Vagina (tissue), 2 donors: ENCODE data around the gene EPC1. TPM values are rescaled to one million over a fixed set of nuclear protein-coding genes. Genes with fewer than 3 reads are reported as not detected.
"Not testable (repeated sequence)": the region's sequence is repeated elsewhere in the genome, so short reads cannot be mapped to it uniquely, and the experiment has no call there.

Source experiments
- DNase-seq, 2 donors: peaks; one replicate each; pipeline ENCODE4 v3.0.0-alpha.2; 2017; ENCODE audit errors: extremely low spot score in 2 of 2
- H3K27ac ChIP-seq: fragments of 200-600 bp; sonication (generic); one replicate; pipeline ENCODE4 v1.5.1; 2019
- H3K27me3 ChIP-seq: fragments of 200-600 bp; sonication (generic); one replicate; pipeline ENCODE4 v1.5.1; 2019
- H3K36me3 ChIP-seq, 2 donors: fragments of 200-600 bp; sonication (generic); one replicate each; pipeline ENCODE4 v1.5.1; 2017 to 2019
- H3K4me1 ChIP-seq: fragments of 200-600 bp; sonication (generic); one replicate; pipeline ENCODE4 v1.5.1; 2019
- H3K4me3 ChIP-seq, 2 donors: fragments of 200-600 bp; sonication (generic); 1 replicate in 1 of 2; 2 replicates in 1 of 2; pipeline ENCODE4 v1.5.1; 2016 to 2019
- H3K9me3 ChIP-seq: fragments of 200-600 bp; sonication (generic); one replicate; pipeline ENCODE4 v1.5.1; 2019
- POLR2A ChIP-seq, 2 donors: fragments of 450-650 bp; IDR thresholded peaks; one replicate each; pipeline ENCODE4 v1.6.1; 2017; ENCODE audit warnings: antibody characterized with exemption in 2 of 2, mild to moderate bottlenecking in 2 of 2, moderate library complexity in 2 of 2
- POLR2AphosphoS5 ChIP-seq, 2 donors: sonication (generic); formaldehyde crosslinking; IDR thresholded peaks; one replicate each; pipeline ENCODE4 v1.9.0; 2017; ENCODE audit warnings: antibody characterized with exemption in 2 of 2, mild to moderate bottlenecking in 2 of 2, low read depth in 1 of 2; ENCODE audit not compliant: insufficient read depth in 1 of 2
- intact Hi-C: fragments of 100-400 bp; cut with DNase I; formaldehyde crosslinking; loops from one replicate; pipeline ENCODE4 v1.15.1; 2023
- total RNA-seq: library from RNA; depleted of rRNA; stranded (reverse); fragments of >200 nt; gene quantifications from one replicate; pipeline ENCODE4 v1.2.3, GENCODE V29; 2016
- TF ChIP-seq, protein P1 (sequence below), 3 experiments: fragments of 450-650 bp in 2 of 3; fragments of 200-600 bp in 1 of 3; sonication (generic) in 1 of 3; IDR thresholded peaks; one replicate each; pipeline ENCODE4 v1.5.1; 2017 to 2019; ENCODE audit warnings: antibody characterized with exemption in 3 of 3, mild to moderate bottlenecking in 2 of 3, moderate library complexity in 2 of 3

Gene EPC1
- total RNA-seq, 1 donor from 2014 or later, result 54.5 TPM

DNA sequence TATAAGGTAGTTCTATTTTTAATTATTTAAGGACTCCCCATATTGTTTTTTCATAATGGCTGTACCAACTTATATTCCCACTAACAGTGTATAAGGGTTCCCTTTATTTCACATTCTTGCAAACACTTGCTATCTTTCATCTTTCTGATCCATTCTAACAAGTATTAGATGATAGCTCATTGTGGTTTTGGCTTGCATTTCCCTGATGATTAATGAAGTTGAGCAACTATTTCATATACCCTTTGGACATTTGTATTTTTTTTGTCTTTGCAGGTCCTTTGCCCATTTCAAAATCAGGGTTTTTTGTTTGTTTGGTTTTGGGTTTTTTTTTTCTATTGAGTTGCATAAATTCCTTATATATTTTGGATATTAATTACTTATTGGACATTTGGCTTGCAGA, 107.2 kb downstream of the EPC1 start:
- intact Hi-C loops, result no loop called here
- no peaks in the 10 kb centered on the region for H3K4me1 ChIP-seq
- TF ChIP-seq POLR2AphosphoS5 (IDR thresholded peaks at IDR 0.05; ENCODE audit: insufficient read depth in 1 of 2, low read depth in 1 of 2), result no peak
- TF ChIP-seq POLR2A (IDR thresholded peaks at IDR 0.05), result no peak
- TF ChIP-seq, protein P1, sequence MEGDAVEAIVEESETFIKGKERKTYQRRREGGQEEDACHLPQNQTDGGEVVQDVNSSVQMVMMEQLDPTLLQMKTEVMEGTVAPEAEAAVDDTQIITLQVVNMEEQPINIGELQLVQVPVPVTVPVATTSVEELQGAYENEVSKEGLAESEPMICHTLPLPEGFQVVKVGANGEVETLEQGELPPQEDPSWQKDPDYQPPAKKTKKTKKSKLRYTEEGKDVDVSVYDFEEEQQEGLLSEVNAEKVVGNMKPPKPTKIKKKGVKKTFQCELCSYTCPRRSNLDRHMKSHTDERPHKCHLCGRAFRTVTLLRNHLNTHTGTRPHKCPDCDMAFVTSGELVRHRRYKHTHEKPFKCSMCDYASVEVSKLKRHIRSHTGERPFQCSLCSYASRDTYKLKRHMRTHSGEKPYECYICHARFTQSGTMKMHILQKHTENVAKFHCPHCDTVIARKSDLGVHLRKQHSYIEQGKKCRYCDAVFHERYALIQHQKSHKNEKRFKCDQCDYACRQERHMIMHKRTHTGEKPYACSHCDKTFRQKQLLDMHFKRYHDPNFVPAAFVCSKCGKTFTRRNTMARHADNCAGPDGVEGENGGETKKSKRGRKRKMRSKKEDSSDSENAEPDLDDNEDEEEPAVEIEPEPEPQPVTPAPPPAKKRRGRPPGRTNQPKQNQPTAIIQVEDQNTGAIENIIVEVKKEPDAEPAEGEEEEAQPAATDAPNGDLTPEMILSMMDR (IDR thresholded peaks at IDR 0.05), result no peak
- no peaks in the 10 kb centered on the region for H3K36me3 ChIP-seq
- no peaks in the 10 kb centered on the region for H3K27me3 ChIP-seq
- no peak for DNase-seq
- no peaks in the 10 kb centered on the region for H3K9me3 ChIP-seq
- no peak overlapping the region for H3K27ac ChIP-seq
- H3K4me3 ChIP-seq, result no peak overlapping the region

DNA sequence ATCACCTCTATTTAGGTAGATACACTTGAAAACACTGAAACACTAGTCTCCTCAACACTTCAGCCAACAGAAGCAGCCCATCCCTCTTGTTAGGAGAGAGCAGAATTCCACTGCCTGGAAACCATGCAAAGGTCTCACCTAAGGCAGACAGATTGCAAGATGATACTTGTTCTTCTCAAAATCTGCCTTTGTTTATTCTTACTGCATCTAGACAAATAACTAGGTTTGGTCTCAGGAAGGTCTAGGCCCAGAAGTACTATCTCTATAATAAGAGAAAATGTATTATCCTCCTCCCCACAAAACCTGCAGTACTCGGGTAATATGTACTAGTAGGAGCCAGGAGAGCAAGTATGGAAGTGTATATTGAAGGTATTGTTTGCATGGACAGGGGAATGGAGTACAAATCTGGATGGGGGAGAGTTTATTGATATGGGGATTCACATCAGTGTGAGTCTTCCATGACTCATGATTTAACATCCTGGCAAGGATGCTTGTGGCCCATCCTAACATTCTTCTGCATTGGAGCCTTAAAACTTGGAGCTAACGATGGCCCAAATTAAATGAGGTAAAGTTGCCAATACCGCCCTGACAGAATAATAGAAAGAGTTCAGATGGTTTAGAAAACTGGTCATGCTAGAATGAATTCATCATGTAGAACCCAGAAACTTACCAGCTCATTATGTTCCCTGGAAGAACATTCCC, 109.2 kb downstream of the EPC1 start:
- intact Hi-C loops, result no loop called here
- TF ChIP-seq, protein P1 (IDR thresholded peaks at IDR 0.05), result no peak
- no peak for TF ChIP-seq POLR2AphosphoS5 (IDR thresholded peaks at IDR 0.05; ENCODE audit: insufficient read depth in 1 of 2, low read depth in 1 of 2)
- no peak for TF ChIP-seq POLR2A (IDR thresholded peaks at IDR 0.05)
- H3K4me3 ChIP-seq, result no peak overlapping the region
- H3K36me3 ChIP-seq, result no peaks in the 10 kb centered on the region
- no peaks in the 10 kb centered on the region for H3K9me3 ChIP-seq
- H3K27ac ChIP-seq, result no peak overlapping the region
- H3K27me3 ChIP-seq, result no peaks in the 10 kb centered on the region
- H3K4me1 ChIP-seq, result no peaks in the 10 kb centered on the region
- DNase-seq, result no peak

DNA sequence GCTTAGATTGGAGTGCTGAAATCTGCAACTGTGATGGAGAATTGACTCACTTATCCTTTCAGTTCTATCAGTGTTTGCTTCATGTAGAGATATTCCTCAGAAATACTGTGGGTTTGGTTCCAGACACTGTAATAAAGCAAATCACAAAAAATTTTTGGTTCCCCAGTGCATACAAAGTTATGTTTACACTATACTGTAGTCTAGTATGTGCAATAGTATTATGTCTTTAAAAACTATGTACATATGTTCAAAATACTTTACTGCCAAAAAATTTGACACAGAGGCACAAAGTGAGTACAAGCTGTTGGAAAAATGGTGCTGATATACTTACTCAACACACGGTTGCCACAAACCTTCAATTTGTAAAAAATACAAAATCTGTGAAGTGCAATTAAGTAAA, 112.5 kb downstream of the EPC1 start:
- Histone ChIP-seq H3K4me3 (no peak overlapping the region), H3K27me3 (no peaks in the 10 kb centered on the region), H3K36me3 (no peaks in the 10 kb centered on the region), H3K27ac (no peak overlapping the region), H3K9me3 (no peaks in the 10 kb centered on the region), H3K4me1 (no peaks in the 10 kb centered on the region)
- DNase-seq, result no peak
- intact Hi-C loops, result no loop called here
- TF ChIP-seq POLR2AphosphoS5 (IDR thresholded peaks at IDR 0.05; ENCODE audit: insufficient read depth in 1 of 2, low read depth in 1 of 2) (no peak), POLR2A (IDR thresholded peaks at IDR 0.05) (no peak)
- TF ChIP-seq, protein P1 (IDR thresholded peaks at IDR 0.05), result no peak

DNA sequence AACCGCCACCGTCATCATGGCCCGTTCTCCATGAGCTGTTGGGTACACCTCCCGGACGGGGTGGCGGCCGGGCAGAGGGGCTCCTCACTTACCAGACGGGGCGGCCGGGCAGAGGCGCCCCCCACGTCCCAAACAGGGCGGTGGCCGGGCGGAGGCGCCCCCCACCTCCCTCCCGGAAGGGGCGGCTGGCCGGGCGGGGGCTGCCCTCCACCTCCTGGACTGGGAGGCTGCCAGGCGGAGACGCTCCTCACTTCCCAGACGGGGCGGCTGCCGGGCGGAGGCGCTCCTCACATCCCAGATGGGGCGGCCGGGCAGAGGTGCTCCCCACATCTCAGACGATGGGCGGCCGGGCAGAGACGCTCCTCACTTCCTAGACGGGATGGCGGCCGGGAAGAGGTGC, 113.6 kb downstream of the EPC1 start:
- H3K36me3 ChIP-seq, H3K9me3 ChIP-seq, DNase-seq, intact Hi-C loops, H3K4me1 ChIP-seq, H3K27me3 ChIP-seq, H3K4me3 ChIP-seq, H3K27ac ChIP-seq: not testable (repeated sequence)

DNA sequence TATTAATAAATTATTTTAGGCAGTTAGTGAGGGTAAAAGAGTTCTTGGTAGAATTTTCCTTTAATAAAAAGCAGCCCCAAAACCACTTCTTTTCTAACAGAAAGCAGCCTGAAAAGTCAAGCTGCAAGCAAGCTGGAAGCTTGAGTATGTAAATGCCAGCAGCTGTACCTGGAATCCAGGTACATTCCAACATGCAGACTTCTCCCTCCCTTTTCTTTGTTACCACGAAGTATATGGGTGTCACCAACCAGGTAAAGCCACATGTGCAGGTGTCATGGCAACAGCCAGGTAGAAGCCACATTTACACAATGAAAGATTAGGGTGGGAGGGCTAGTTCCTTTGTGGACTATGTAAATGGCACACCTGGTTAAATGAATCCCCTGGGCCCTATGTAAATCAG, 114.6 kb downstream of the EPC1 start:
- Histone ChIP-seq H3K27me3 (no peaks in the 10 kb centered on the region), H3K9me3 (no peaks in the 10 kb centered on the region), H3K36me3 (no peaks in the 10 kb centered on the region), H3K4me1 (no peaks in the 10 kb centered on the region), H3K4me3 (no peak overlapping the region), H3K27ac (no peak overlapping the region)
- TF ChIP-seq, protein P1 (IDR thresholded peaks at IDR 0.05), result no peak
- TF ChIP-seq POLR2AphosphoS5 (IDR thresholded peaks at IDR 0.05; ENCODE audit: insufficient read depth in 1 of 2, low read depth in 1 of 2) (no peak), POLR2A (IDR thresholded peaks at IDR 0.05) (no peak)
- intact Hi-C loops, result no loop called here
- no peak for DNase-seq

DNA sequence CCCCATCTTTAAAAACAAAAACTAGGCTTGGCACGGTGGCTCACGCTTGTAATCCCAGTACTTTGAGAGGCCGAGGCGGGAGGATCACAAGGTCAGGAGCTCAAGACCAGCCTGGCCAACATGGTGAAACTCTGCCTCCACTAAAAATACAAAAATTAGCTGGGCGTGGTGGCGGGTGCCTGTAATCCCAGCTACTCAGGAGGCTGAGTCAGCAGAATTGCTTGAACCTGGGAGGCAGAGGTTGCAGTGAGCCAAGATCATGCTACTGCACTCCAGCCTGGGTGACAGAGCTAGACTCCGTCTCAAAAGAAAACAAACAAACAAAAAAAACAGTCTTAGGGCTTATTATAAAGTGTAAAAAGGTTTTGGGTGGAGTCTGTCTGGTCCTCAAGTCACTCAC, 117.2 kb downstream of the EPC1 start:
- H3K27me3 ChIP-seq, H3K27ac ChIP-seq, H3K36me3 ChIP-seq, DNase-seq, H3K9me3 ChIP-seq, intact Hi-C loops, H3K4me1 ChIP-seq, H3K4me3 ChIP-seq: not testable (repeated sequence)
